ENCODE results near the gene CHST9. TPM values are rescaled to one million over a fixed set of nuclear protein-coding genes. Genes with fewer than 3 reads are reported as not detected.

Gene CHST9
- polyA plus RNA-seq, 1 donor from 2014 or later = 0.32 TPM

DNA sequence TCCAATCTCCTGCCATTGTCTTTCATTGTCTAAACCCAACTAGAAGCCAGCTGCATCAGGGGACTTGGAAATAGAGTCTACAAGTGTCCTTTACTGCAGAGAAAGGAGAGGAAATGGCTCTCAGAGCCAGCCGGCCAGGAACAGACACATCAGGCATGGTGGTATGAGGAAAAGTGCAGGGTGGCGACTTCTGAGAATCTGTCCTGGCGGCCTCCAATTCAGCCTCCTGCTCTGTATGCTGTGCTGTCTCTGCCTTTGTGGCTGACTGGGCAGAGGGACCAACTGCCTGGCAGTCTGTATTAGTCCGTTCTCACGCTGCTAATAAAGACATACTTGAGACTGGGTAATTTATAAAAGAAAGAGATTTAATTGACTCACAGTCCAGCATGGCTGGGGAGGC lies 282.8 kb downstream of the CHST9 start:
- no peak overlapping the region for H3K9ac ChIP-seq (ENCODE audit: low read length)
- H3K27ac ChIP-seq (ENCODE audit: low read length) = no peak overlapping the region
- H3K4me2 ChIP-seq (ENCODE audit: low read length) = no peak overlapping the region
- H3K4me3 ChIP-seq (ENCODE audit: low read length) = no peak overlapping the region
- no peaks in the 10 kb centered on the region for H3K36me3 ChIP-seq (ENCODE audit: insufficient read depth, low read length)
- H3K79me2 ChIP-seq (replicated peaks; ENCODE audit: insufficient read depth, low read length) = no peaks in the 10 kb centered on the region
- peaks cover 7% of the 10 kb centered on the region for H3K9me3 ChIP-seq (ENCODE audit: low read length)
- no peak overlapping the region for H2AFZ ChIP-seq (ENCODE audit: low read depth, low read length)
- no peak for TF ChIP-seq RAD21 (conservative IDR thresholded peaks at IDR 0.05)
- TF ChIP-seq REST (IDR thresholded peaks at IDR 0.05; ENCODE audit: borderline replicate concordance) = no peak
- TF ChIP-seq SMC3 (conservative IDR thresholded peaks at IDR 0.05; ENCODE audit: poor library complexity) = no peak
- H3K27me3 ChIP-seq (ENCODE audit: insufficient read depth, low read depth, low read length) = no peaks in the 10 kb centered on the region
- H3K9me2 ChIP-seq (ENCODE audit: insufficient read depth, low read length) = no peaks in the 10 kb centered on the region
- H3F3A ChIP-seq (ENCODE audit: insufficient read depth, low read length, poor library complexity, severe bottlenecking) = no peaks in the 10 kb centered on the region
- H4K20me1 ChIP-seq (ENCODE audit: insufficient read depth) = no peaks in the 10 kb centered on the region

- no peaks in the 10 kb centered on the region for H3K9me2 ChIP-seq (ENCODE audit: insufficient read depth, low read length)
- peaks cover 7% of the 10 kb centered on the region for H3K9me3 ChIP-seq (ENCODE audit: low read length)
- no peaks in the 10 kb centered on the region for H3K79me2 ChIP-seq (replicated peaks; ENCODE audit: insufficient read depth, low read length)
- H3F3A ChIP-seq (ENCODE audit: insufficient read depth, low read length, poor library complexity, severe bottlenecking) = no peaks in the 10 kb centered on the region
- no peak overlapping the region for H2AFZ ChIP-seq (ENCODE audit: low read depth, low read length)
- no peak overlapping the region for H3K4me2 ChIP-seq (ENCODE audit: low read length)
- TF ChIP-seq EZH2 (IDR thresholded peaks at IDR 0.05; ENCODE audit: borderline replicate concordance, insufficient read depth, low read length, poor library complexity, severe bottlenecking) = no peak
- TF ChIP-seq RAD21 (conservative IDR thresholded peaks at IDR 0.05) = no peak
- no peak for TF ChIP-seq POLR2AphosphoS5 (IDR thresholded peaks at IDR 0.05)
- TF ChIP-seq EP300 (conservative IDR thresholded peaks at IDR 0.05; ENCODE audit: poor library complexity, severe bottlenecking) = no peak
- no peak overlapping the region for H3K9ac ChIP-seq (ENCODE audit: low read length)
- no peaks in the 10 kb centered on the region for H3K27me3 ChIP-seq (ENCODE audit: insufficient read depth, low read depth, low read length)
- no peak overlapping the region for H3K4me3 ChIP-seq (ENCODE audit: low read length)
- no peaks in the 10 kb centered on the region for H3K36me3 ChIP-seq (ENCODE audit: insufficient read depth, low read length)
- H4K20me1 ChIP-seq (ENCODE audit: insufficient read depth) = no peaks in the 10 kb centered on the region
- no peak overlapping the region for H3K27ac ChIP-seq (ENCODE audit: low read length)
Measured at GRCh38 chr18:26901020-26901419, 284.1 kb downstream of the CHST9 start.

GRCh38 chr18:26894426-26894825 lies 290.7 kb downstream of the CHST9 start:
- no peaks in the 10 kb centered on the region for H3F3A ChIP-seq (ENCODE audit: insufficient read depth, low read length, poor library complexity, severe bottlenecking)
- H3K9ac ChIP-seq (ENCODE audit: low read length) = no peak overlapping the region
- no peak overlapping the region for H3K4me2 ChIP-seq (ENCODE audit: low read length)
- no peak overlapping the region for H3K27ac ChIP-seq (ENCODE audit: low read length)
- H3K4me3 ChIP-seq (ENCODE audit: low read length) = no peak overlapping the region
- H2AFZ ChIP-seq (ENCODE audit: low read depth, low read length) = no peak overlapping the region
- H3K9me3 ChIP-seq (ENCODE audit: low read length) = no peaks in the 10 kb centered on the region
- H3K36me3 ChIP-seq (ENCODE audit: insufficient read depth, low read length) = no peaks in the 10 kb centered on the region
- no peaks in the 10 kb centered on the region for H3K27me3 ChIP-seq (ENCODE audit: insufficient read depth, low read depth, low read length)
- H3K79me2 ChIP-seq (replicated peaks; ENCODE audit: insufficient read depth, low read length) = no peaks in the 10 kb centered on the region
- no peaks in the 10 kb centered on the region for H3K9me2 ChIP-seq (ENCODE audit: insufficient read depth, low read length)
- TF ChIP-seq POLR2AphosphoS5 (IDR thresholded peaks at IDR 0.05) (no peak), EP300 (conservative IDR thresholded peaks at IDR 0.05; ENCODE audit: poor library complexity, severe bottlenecking) (no peak), TAF1 (IDR thresholded peaks at IDR 0.05; ENCODE audit: low read depth) (no peak), RAD21 (conservative IDR thresholded peaks at IDR 0.05) (no peak), SMC3 (conservative IDR thresholded peaks at IDR 0.05; ENCODE audit: poor library complexity) (no peak), EZH2 (IDR thresholded peaks at IDR 0.05; ENCODE audit: borderline replicate concordance, insufficient read depth, low read length, poor library complexity, severe bottlenecking) (no peak), MXI1 (conservative IDR thresholded peaks at IDR 0.05; ENCODE audit: poor library complexity, severe bottlenecking) (no peak), CTCF (IDR thresholded peaks at IDR 0.05; ENCODE audit: poor library complexity, severe bottlenecking) (no peak), REST (IDR thresholded peaks at IDR 0.05; ENCODE audit: borderline replicate concordance) (no peak)
- no peaks in the 10 kb centered on the region for H4K20me1 ChIP-seq (ENCODE audit: insufficient read depth)

Measured in neural cell (in vitro differentiated cells).